GM12874 (cell line): Measurements from ENCODE around the gene STAT4.

ENCODE experiments used
- CTCF ChIP-seq: IDR thresholded peaks from 2 replicates; pipeline ENCODE4 v1.5.1; 2011; ENCODE audit warnings: low read depth, mild to moderate bottlenecking, control low read depth, low read length, moderate library complexity; ENCODE audit not compliant: insufficient read depth

The STAT4 gene

GRCh38 chr2:191189112-191189635 lies 38.4 kb upstream of the STAT4 start:
- no peak for TF ChIP-seq CTCF

GRCh38 chr2:191188550-191189093 lies 37.8 kb upstream of the STAT4 start:
- no peak for TF ChIP-seq CTCF

GRCh38 chr2:191187105-191187829 lies 36.5 kb upstream of the STAT4 start:
- no peak for TF ChIP-seq CTCF

- no peak for TF ChIP-seq CTCF
These were observed 33.7 kb upstream of the STAT4 start for GRCh38 chr2:191184457-191184856.

- no peak for TF ChIP-seq CTCF
These were observed 32.7 kb upstream of the STAT4 start for GRCh38 chr2:191183516-191183915.

GRCh38 chr2:191183081-191183480 lies 32.3 kb upstream of the STAT4 start:
- no peak for TF ChIP-seq CTCF

- TF ChIP-seq CTCF, result no peak
These were observed 29.9 kb upstream of the STAT4 start for GRCh38 chr2:191180713-191181112.
